Gastroesophageal sphincter (tissue), 4 donors: Measurements from ENCODE around the gene REL. TPM values are rescaled to one million over a fixed set of nuclear protein-coding genes. Genes with fewer than 3 reads are reported as not detected.

Experiments
- ATAC-seq: fragments of 150-250 bp; one replicate; pipeline ENCODE4 v1.9.1; 2016; ENCODE audit warnings: mild to moderate bottlenecking, moderate library complexity
- H3K27ac ChIP-seq, 4 donors: fragments of 200-600 bp; sonication (generic) in 3 of 4; 1 replicate in 3 of 4; 2 replicates in 1 of 4; pipeline ENCODE4 v1.5.1; 2016 to 2019
- H3K27me3 ChIP-seq: fragments of 200-600 bp; sonication (generic); one replicate; pipeline ENCODE4 v1.5.1; 2019
- H3K36me3 ChIP-seq, 2 donors: fragments of 200-600 bp; sonication (generic); one replicate each; pipeline ENCODE4 v1.5.1; 2019; ENCODE audit warnings: control low read depth in 1 of 2
- H3K4me1 ChIP-seq, 3 donors: fragments of 200-600 bp; sonication (generic); 1 replicate in 2 of 3; 2 replicates in 1 of 3; pipeline ENCODE4 v1.5.1; 2016 to 2019; ENCODE audit warnings: control low read depth in 2 of 3
- H3K4me3 ChIP-seq, 2 donors: fragments of 200-600 bp; sonication (generic); one replicate each; pipeline ENCODE4 v1.5.1; 2019; ENCODE audit warnings: mild to moderate bottlenecking in 1 of 2, moderate library complexity in 1 of 2
- H3K9me3 ChIP-seq, 3 donors: fragments of 200-600 bp; sonication (generic); one replicate each; pipeline ENCODE4 v1.5.1; 2017 to 2019; ENCODE audit warnings: control low read depth in 2 of 3
- CTCF ChIP-seq, 4 experiments: fragments of 200-600 bp in 2 of 4; fragments of 450-650 bp in 2 of 4; sonication (generic) in 1 of 4; IDR thresholded peaks; one replicate each; pipeline ENCODE4 v1.5.1; 2017 to 2019; ENCODE audit warnings: antibody characterized with exemption in 4 of 4, mild to moderate bottlenecking in 2 of 4, moderate library complexity in 2 of 4
- EP300 ChIP-seq: sonication (generic); formaldehyde crosslinking; IDR thresholded peaks from one replicate; pipeline ENCODE4 v1.6.1; 2017; ENCODE audit warnings: antibody characterized with exemption, mild to moderate bottlenecking
- POLR2A ChIP-seq, 2 donors: fragments of 450-650 bp; IDR thresholded peaks; one replicate each; pipeline ENCODE4 v1.6.1; 2017; ENCODE audit warnings: antibody characterized with exemption in 2 of 2, mild to moderate bottlenecking in 2 of 2, moderate library complexity in 1 of 2
- POLR2AphosphoS5 ChIP-seq: sonication (generic); formaldehyde crosslinking; IDR thresholded peaks from one replicate; pipeline ENCODE4 v1.6.1; 2017; ENCODE audit warnings: antibody characterized with exemption
- WGBS, 2 donors: methylation state at CpG; one replicate each; pipeline ENCODE4 v1.1.5; 2018; ENCODE audit warnings: low coverage in 1 of 2; 5-methylcytosine and 5-hydroxymethylcytosine counted together
- total RNA-seq, 4 donors: library from RNA; depleted of rRNA; stranded (reverse); fragments of >200 nt; gene quantifications; one replicate each; pipeline ENCODE4 v1.1.0, GENCODE V29; 2016

REL gene
- total RNA-seq, 4 donors from 2014 or later, result 8.3 to 13.3 (median 9.5) TPM

- TF ChIP-seq CTCF (IDR thresholded peaks at IDR 0.05) (no peak), POLR2A (IDR thresholded peaks at IDR 0.05) (no peak), POLR2AphosphoS5 (no peak), EP300 (no peak)
- Histone ChIP-seq H3K27me3 (no peaks in the 10 kb centered on the region), H3K4me3 (no peak overlapping the region), H3K36me3 (no peaks in the 10 kb centered on the region), H3K9me3 (no peaks in the 10 kb centered on the region), H3K4me1 (peaks cover 0 to 7% (median 3%) of the 10 kb centered on the region in 3 donors), H3K27ac (no peak overlapping the region)
- no peak for ATAC-seq
Observed at GRCh38 chr2:60875520-60875919, 5.9 kb upstream of the REL start.

- Histone ChIP-seq H3K4me1 (peaks cover 3 to 43% (median 4%) of the 10 kb centered on the region in 3 donors), H3K9me3 (no peaks in the 10 kb centered on the region), H3K4me3 (peak overlapping the region; percentile 64 to 79), H3K36me3 (no peaks in the 10 kb centered on the region), H3K27ac (peak overlapping the region; percentile 58 to 98 (median 97)), H3K27me3 (no peaks in the 10 kb centered on the region)
- TF ChIP-seq EP300, result no peak
- peak in 2 of 4 experiments; percentile 40 to 42 for TF ChIP-seq CTCF (IDR thresholded peaks at IDR 0.05)
- WGBS, 2 donors, result 0 to 2% methylated on average over 11 of the region's 18 CpGs
- peak; percentile 21 for ATAC-seq
Observed at GRCh38 chr2:60880643-60881046, 729 bp upstream of the REL start.

- no peaks in the 10 kb centered on the region for H3K9me3 ChIP-seq
- WGBS, 2 donors, result 16 to 19% methylated on average over 6 to 8 of the region's 8 CpGs
- TF ChIP-seq POLR2AphosphoS5, result no peak
- TF ChIP-seq EP300, result no peak
- TF ChIP-seq POLR2A (IDR thresholded peaks at IDR 0.05), result no peak
- no peak for TF ChIP-seq CTCF (IDR thresholded peaks at IDR 0.05)
- ATAC-seq, result no peak
- H3K36me3 ChIP-seq, result no peaks in the 10 kb centered on the region
- H3K27me3 ChIP-seq, result no peaks in the 10 kb centered on the region
- H3K4me1 ChIP-seq, result peaks cover 3 to 63% (median 4%) of the 10 kb centered on the region in 3 donors
- H3K4me3 ChIP-seq, result peak overlapping the region; percentile 64 to 79
- H3K27ac ChIP-seq, result peak overlapping the region; percentile 86 to 98 (median 97)
Observed at GRCh38 chr2:60882971-60883753, 1.8 kb downstream of the REL start.

GRCh38 chr2:60883896-60884295 lies 2.5 kb downstream of the REL start:
- WGBS, 2 donors, result 37 to 69% methylated on average over 2 of the region's 2 CpGs
- Histone ChIP-seq H3K9me3 (no peaks in the 10 kb centered on the region), H3K4me3 (peak overlapping the region in 1 of 2 donors; percentile 5), H3K4me1 (peaks cover 3 to 63% (median 4%) of the 10 kb centered on the region in 3 donors), H3K36me3 (no peaks in the 10 kb centered on the region), H3K27ac (peak overlapping the region in 1 of 4 donors; percentile 97), H3K27me3 (no peaks in the 10 kb centered on the region)
- no peak for ATAC-seq
- TF ChIP-seq POLR2AphosphoS5 (no peak), EP300 (no peak), POLR2A (IDR thresholded peaks at IDR 0.05) (no peak), CTCF (IDR thresholded peaks at IDR 0.05) (no peak)

- ATAC-seq, result no peak
- H3K36me3 ChIP-seq, result no peaks in the 10 kb centered on the region
- H3K4me3 ChIP-seq, result peak overlapping the region in 1 of 2 donors; percentile 2
- H3K9me3 ChIP-seq, result no peaks in the 10 kb centered on the region
- TF ChIP-seq POLR2AphosphoS5, result no peak
- TF ChIP-seq CTCF (IDR thresholded peaks at IDR 0.05), result no peak
- TF ChIP-seq POLR2A (IDR thresholded peaks at IDR 0.05), result no peak
- TF ChIP-seq EP300, result no peak
- WGBS, 2 donors, result 49 to 55% methylated on average over 2 of the region's 2 CpGs
- H3K27me3 ChIP-seq, result no peaks in the 10 kb centered on the region
- H3K4me1 ChIP-seq, result peaks cover 3 to 63% (median 4%) of the 10 kb centered on the region in 3 donors
- H3K27ac ChIP-seq, result peak overlapping the region in 2 of 4 donors; percentile 20 to 25
Observed at GRCh38 chr2:60884800-60885199, 3.4 kb downstream of the REL start.
